Endothelial cell of umbilical vein (primary cell): ENCODE data around the gene FAM47C. TPM values are rescaled to one million over a fixed set of nuclear protein-coding genes. Genes with fewer than 3 reads are reported as not detected.
A peak's percentile ranks its signal among the peaks of the same experiment; 100 is the strongest.

ENCODE experiments used
- BruUV-seq: library from RNA; stranded (reverse); fragments of 400-500 nt; replicated peaks from 2 replicates; lab custom pipeline; 2021; lab: Mats Ljungman, UMichigan
- CTCF ChIA-PET: fragments of 300-600, 350-600 bp; sonication (Branson Sonifier 250); formaldehyde crosslinking; loops from one replicate; lab custom pipeline; 2021; ENCODE audit warnings: antibody characterized with exemption, inconsistent platforms; lab: Charles Lee
- POLR2A ChIA-PET: fragments of 300-600, 350-600 bp; sonication (Branson Sonifier 250); formaldehyde crosslinking; loops from one replicate; lab custom pipeline; 2021; ENCODE audit warnings: antibody characterized with exemption, inconsistent platforms; lab: Charles Lee
- DNase-seq: peaks from one replicate; pipeline ENCODE4 v3.0.0-alpha.2; 2011; ENCODE audit warnings: low read depth, low spot score
- FAIRE-seq: peaks from 2 replicates; lab custom pipeline; 2011; peaks lifted over from hg19 to GRCh38; lab: Jason Lieb, UNC
- H2AFZ ChIP-seq: 2 replicates; pipeline ENCODE4 v1.6.0; 2012; ENCODE audit warnings: low read depth, low read length, control low read depth, inconsistent platforms
- H3K27ac ChIP-seq: 2 replicates; pipeline ENCODE4 v1.5.1; 2011; ENCODE audit warnings: low read depth, mild to moderate bottlenecking, control low read depth, low read length, moderate library complexity; ENCODE audit not compliant: insufficient read depth
- H3K27me3 ChIP-seq, 2 experiments: 2 replicates each; pipeline versions ENCODE4 v1.6.0 to v1.6.1; 2011; ENCODE audit warnings: low read length in 2 of 2, mixed read lengths in 1 of 2; ENCODE audit not compliant: control insufficient read depth in 2 of 2, insufficient read depth in 2 of 2
- H3K36me3 ChIP-seq, 2 experiments: 2 replicates in 1 of 2; 3 replicates in 1 of 2; pipeline ENCODE4 v1.5.1; 2011; ENCODE audit warnings: low read length in 2 of 2, mild to moderate bottlenecking in 1 of 2, moderate library complexity in 1 of 2; ENCODE audit not compliant: control insufficient read depth in 2 of 2, insufficient read depth in 2 of 2; ENCODE audit errors: extremely low read depth in 1 of 2
- H3K4me1 ChIP-seq: 3 replicates; pipeline ENCODE4 v1.5.1; 2011; ENCODE audit warnings: mild to moderate bottlenecking, low read length; ENCODE audit not compliant: control insufficient read depth, insufficient read depth; ENCODE audit errors: extremely low read depth
- H3K4me2 ChIP-seq: 2 replicates; pipeline ENCODE4 v1.6.1; 2011; ENCODE audit warnings: low read length, control low read depth, mixed read lengths; ENCODE audit not compliant: insufficient read depth
- H3K4me3 ChIP-seq, 3 experiments: fragments of 200-600 bp in 1 of 3; sonication (generic), shearing (Covaris generic) in 1 of 3; replicated peaks in 1 of 3; 2 replicates each; pipeline ENCODE4 v1.5.1; 2011 to 2016; ENCODE audit warnings: control low read depth in 3 of 3, low read length in 3 of 3, mild to moderate bottlenecking in 2 of 3, inconsistent platforms in 1 of 3, low read depth in 1 of 3, moderate library complexity in 1 of 3; ENCODE audit not compliant: insufficient read depth in 1 of 3
- H3K79me2 ChIP-seq: 2 replicates; pipeline ENCODE4 v1.6.0; 2012; ENCODE audit warnings: low read length, inconsistent platforms; ENCODE audit not compliant: control insufficient read depth, insufficient read depth
- H3K9ac ChIP-seq: replicated peaks from 2 replicates; pipeline ENCODE3; 2011; ENCODE audit warnings: low read length, control low read depth; ENCODE audit not compliant: insufficient read depth; ENCODE audit errors: extremely low read depth
- H3K9me1 ChIP-seq: replicated peaks from 3 replicates; pipeline ENCODE4 v1.6.0; 2011; ENCODE audit warnings: mild to moderate bottlenecking, low read length; ENCODE audit not compliant: control insufficient read depth, insufficient read depth; ENCODE audit errors: extremely low read depth
- H3K9me3 ChIP-seq: replicated peaks from 2 replicates; pipeline ENCODE4 v1.5.1; 2012; ENCODE audit warnings: low read length, inconsistent platforms; ENCODE audit not compliant: control insufficient read depth, insufficient read depth
- H4K20me1 ChIP-seq: replicated peaks from 2 replicates; pipeline ENCODE3; 2011; ENCODE audit warnings: mild to moderate bottlenecking, low read length; ENCODE audit not compliant: control insufficient read depth, insufficient read depth; ENCODE audit errors: extremely low read depth
- FOS ChIP-seq: IDR thresholded peaks from 2 replicates; pipeline ENCODE4 v1.6.1; 2011; ENCODE audit warnings: mild to moderate bottlenecking, low read length, moderate library complexity, borderline replicate concordance; ENCODE audit not compliant: insufficient read depth
- GATA2 ChIP-seq: IDR thresholded peaks from 2 replicates; pipeline ENCODE4 v1.7.0; 2011; ENCODE audit warnings: low read depth, mild to moderate bottlenecking, moderate library complexity, mixed read lengths, low read length; ENCODE audit not compliant: insufficient read length, insufficient read depth
- JUN ChIP-seq: IDR thresholded peaks from 2 replicates; pipeline ENCODE4 v1.6.1; 2011; ENCODE audit warnings: borderline replicate concordance, low read depth; ENCODE audit not compliant: insufficient read length, insufficient read depth
- MYC ChIP-seq: IDR thresholded peaks from one replicate; pipeline ENCODE4 v1.6.1; 2011; ENCODE audit warnings: mild to moderate bottlenecking, low read depth, low read length
- POLR2A ChIP-seq: IDR thresholded peaks from 2 replicates; pipeline ENCODE4 v1.6.1; 2012; ENCODE audit warnings: low read depth, mild to moderate bottlenecking, control low read depth, low read length
- POLR2AphosphoS5 ChIP-seq: IDR thresholded peaks from 2 replicates; pipeline ENCODE4 v1.6.1; 2012; ENCODE audit warnings: low read depth, mild to moderate bottlenecking, control low read depth, low read length, moderate library complexity; ENCODE audit not compliant: insufficient read depth
- dilution Hi-C: fragments of 300-500 bp; cut with MboI; formaldehyde crosslinking; loops from one replicate; pipeline ENCODE4 v1.15.0; 2019; ENCODE audit warnings: low sequenced_read_pairs; ENCODE audit not compliant: extremely low pct_ligation_motif_present
- intact Hi-C: fragments of 100-400 bp; cut with micrococcal nuclease; formaldehyde crosslinking; loops from one replicate; pipeline ENCODE4 v1.10.0; 2022
- polyA plus RNA-seq, 4 experiments: library from polyadenylated mRNA; depleted of rRNA in 3 of 4; stranded (reverse) in 3 of 4; unstranded in 1 of 4; fragments of >200 nt; gene quantifications; 2 replicates each; pipeline versions ENCODE4 v1.2.1 to v1.2.3, GENCODE V29; 2011 to 2012; ENCODE audit warnings: missing spikeins in 1 of 4
- total RNA-seq: library from RNA; stranded (reverse); gene quantifications from 2 replicates; pipeline ENCODE4 v1.2.3, GENCODE V29; 2021
- TF ChIP-seq, protein P1 (sequence below), 2 donors: IDR thresholded peaks; 1 replicate in 1 of 2; 2 replicates in 1 of 2; pipeline ENCODE4 v1.5.1; 2011; ENCODE audit warnings: low read length in 2 of 2, mild to moderate bottlenecking in 2 of 2, moderate library complexity in 2 of 2, control low read depth in 1 of 2, inconsistent platforms in 1 of 2, low read depth in 1 of 2; ENCODE audit not compliant: insufficient read depth in 1 of 2; ENCODE audit errors: extremely low read depth in 1 of 2
- TF ChIP-seq, protein P2 (sequence below): IDR thresholded peaks from 2 replicates; pipeline ENCODE4 v1.6.1; 2011; ENCODE audit not compliant: insufficient read depth, insufficient read length

Gene FAM47C
- total and polyA plus RNA-seq, 2 donors (not counting 3 experiments of a cell fraction or from before 2014, with no cell fraction given) = not detected

DNA sequence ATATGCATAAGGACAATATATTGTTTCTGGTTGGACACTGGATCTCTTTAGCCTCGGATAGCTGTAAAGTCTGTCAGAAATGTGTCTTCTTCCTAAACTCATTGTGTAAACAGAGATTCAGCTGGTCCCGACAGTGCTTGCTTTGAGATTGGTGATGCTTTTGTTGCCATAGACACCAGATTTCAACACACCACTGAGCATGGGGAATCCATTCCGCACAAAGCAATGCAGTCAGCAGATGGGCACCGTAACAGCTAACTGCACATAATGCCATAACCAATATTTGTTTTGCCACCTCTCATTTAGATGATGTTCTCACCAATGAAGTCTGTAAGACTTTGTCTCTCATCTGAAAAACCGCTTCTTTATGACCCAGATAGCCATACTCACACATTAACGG, 33.3 kb upstream of the FAM47C start:
- DNase-seq (no peak), FAIRE-seq (no peak)
- CTCF ChIA-PET = no interaction called here
- Histone ChIP-seq H3K9me1 (no peaks in the 10 kb centered on the region), H3K27ac (no peak overlapping the region), H3K79me2 (no peaks in the 10 kb centered on the region), H3K36me3 (no peaks in the 10 kb centered on the region), H2AFZ (no peak overlapping the region), H3K4me1 (no peaks in the 10 kb centered on the region), H3K9me3 (no peaks in the 10 kb centered on the region), H4K20me1 (no peaks in the 10 kb centered on the region), H3K9ac (no peak overlapping the region), H3K4me2 (no peak overlapping the region), H3K4me3 (no peak overlapping the region), H3K27me3 (no peaks in the 10 kb centered on the region)
- no TSS peak for BruUV-seq
- POLR2A ChIA-PET = no interaction called here
- dilution Hi-C loops = no loop called here
- intact Hi-C loops = no loop called here
- TF ChIP-seq FOS = no peak
- TF ChIP-seq, protein P1, sequence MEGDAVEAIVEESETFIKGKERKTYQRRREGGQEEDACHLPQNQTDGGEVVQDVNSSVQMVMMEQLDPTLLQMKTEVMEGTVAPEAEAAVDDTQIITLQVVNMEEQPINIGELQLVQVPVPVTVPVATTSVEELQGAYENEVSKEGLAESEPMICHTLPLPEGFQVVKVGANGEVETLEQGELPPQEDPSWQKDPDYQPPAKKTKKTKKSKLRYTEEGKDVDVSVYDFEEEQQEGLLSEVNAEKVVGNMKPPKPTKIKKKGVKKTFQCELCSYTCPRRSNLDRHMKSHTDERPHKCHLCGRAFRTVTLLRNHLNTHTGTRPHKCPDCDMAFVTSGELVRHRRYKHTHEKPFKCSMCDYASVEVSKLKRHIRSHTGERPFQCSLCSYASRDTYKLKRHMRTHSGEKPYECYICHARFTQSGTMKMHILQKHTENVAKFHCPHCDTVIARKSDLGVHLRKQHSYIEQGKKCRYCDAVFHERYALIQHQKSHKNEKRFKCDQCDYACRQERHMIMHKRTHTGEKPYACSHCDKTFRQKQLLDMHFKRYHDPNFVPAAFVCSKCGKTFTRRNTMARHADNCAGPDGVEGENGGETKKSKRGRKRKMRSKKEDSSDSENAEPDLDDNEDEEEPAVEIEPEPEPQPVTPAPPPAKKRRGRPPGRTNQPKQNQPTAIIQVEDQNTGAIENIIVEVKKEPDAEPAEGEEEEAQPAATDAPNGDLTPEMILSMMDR (IDR thresholded peaks at IDR 0.05; ENCODE audit: extremely low read depth in 1 of 2, insufficient read depth in 1 of 2, low read depth in 1 of 2, low read length in 2 of 2) = no peak

DNA sequence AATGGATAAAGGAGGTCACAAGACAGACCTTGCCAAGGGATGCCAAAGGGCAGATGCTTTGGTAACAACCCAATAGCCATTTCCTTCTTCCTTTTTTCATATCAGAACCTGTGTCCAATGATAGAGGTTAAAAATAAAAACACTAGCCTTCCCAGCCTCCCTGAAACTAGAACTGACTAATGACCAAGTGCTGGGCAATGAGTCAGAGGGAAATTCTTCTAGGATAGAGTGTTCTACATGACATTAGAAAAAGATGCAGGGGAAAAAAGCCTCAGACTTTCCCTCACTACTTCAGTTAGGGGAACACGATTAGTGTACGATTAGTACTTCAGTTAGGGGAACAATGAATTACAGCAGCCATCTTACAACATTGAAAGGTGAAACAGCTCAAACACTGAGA, 29.3 kb upstream of the FAM47C start:
- FAIRE-seq (peak; percentile 68), DNase-seq (peak; percentile 27)
- no peak overlapping the region for H3K4me2 ChIP-seq
- CTCF ChIA-PET = interaction anchor here (0.9 kb wide), 1 partner anchor 21 kb away, joined by 3 read pairs; no protein-coding TSS in a partner anchor
- no peak overlapping the region for H3K27ac ChIP-seq
- TF ChIP-seq JUN = no peak
- TF ChIP-seq MYC = no peak
- no peak for TF ChIP-seq POLR2A
- no peak for TF ChIP-seq FOS
- TF ChIP-seq GATA2 = no peak
- no peak for TF ChIP-seq POLR2AphosphoS5
- TF ChIP-seq, protein P2, sequence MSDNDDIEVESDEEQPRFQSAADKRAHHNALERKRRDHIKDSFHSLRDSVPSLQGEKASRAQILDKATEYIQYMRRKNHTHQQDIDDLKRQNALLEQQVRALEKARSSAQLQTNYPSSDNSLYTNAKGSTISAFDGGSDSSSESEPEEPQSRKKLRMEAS = no peak
- dilution Hi-C loops (no loop called here), intact Hi-C loops (no loop called here)
- H3K4me1 ChIP-seq = no peaks in the 10 kb centered on the region
- H4K20me1 ChIP-seq = no peaks in the 10 kb centered on the region
- H2AFZ ChIP-seq = no peak overlapping the region
- BruUV-seq = no TSS peak
- no peak overlapping the region for H3K9ac ChIP-seq
- POLR2A ChIA-PET = no interaction called here
- no peak overlapping the region for H3K4me3 ChIP-seq
- no peaks in the 10 kb centered on the region for H3K36me3 ChIP-seq
- no peaks in the 10 kb centered on the region for H3K9me1 ChIP-seq
- H3K79me2 ChIP-seq = no peaks in the 10 kb centered on the region
- H3K9me3 ChIP-seq = no peaks in the 10 kb centered on the region
- no peaks in the 10 kb centered on the region for H3K27me3 ChIP-seq
